MM.1S (cell line): ENCODE data around the gene PYGO2.

Experiments used
- EZH2 ChIP-seq: fragments of 300-600 bp; sonication (generic); optimal IDR thresholded peaks from 2 replicates; pipeline ENCODE3; 2017; ENCODE audit warnings: low read depth, mild to moderate bottlenecking, antibody characterized with exemption, low read length, mixed read lengths
- EZH2phosphoT487 ChIP-seq: fragments of 300-600 bp; sonication (generic); IDR thresholded peaks from 2 replicates; pipeline ENCODE4 v1.6.1; 2018; ENCODE audit warnings: antibody characterized with exemption, low read length
- TF ChIP-seq, protein P1 (sequence below): fragments of 300-600 bp; sonication (generic); IDR thresholded peaks from 2 replicates; pipeline ENCODE4 v1.5.1; 2016; ENCODE audit warnings: antibody characterized with exemption, low read length, mixed read lengths

- TF ChIP-seq, protein P1, sequence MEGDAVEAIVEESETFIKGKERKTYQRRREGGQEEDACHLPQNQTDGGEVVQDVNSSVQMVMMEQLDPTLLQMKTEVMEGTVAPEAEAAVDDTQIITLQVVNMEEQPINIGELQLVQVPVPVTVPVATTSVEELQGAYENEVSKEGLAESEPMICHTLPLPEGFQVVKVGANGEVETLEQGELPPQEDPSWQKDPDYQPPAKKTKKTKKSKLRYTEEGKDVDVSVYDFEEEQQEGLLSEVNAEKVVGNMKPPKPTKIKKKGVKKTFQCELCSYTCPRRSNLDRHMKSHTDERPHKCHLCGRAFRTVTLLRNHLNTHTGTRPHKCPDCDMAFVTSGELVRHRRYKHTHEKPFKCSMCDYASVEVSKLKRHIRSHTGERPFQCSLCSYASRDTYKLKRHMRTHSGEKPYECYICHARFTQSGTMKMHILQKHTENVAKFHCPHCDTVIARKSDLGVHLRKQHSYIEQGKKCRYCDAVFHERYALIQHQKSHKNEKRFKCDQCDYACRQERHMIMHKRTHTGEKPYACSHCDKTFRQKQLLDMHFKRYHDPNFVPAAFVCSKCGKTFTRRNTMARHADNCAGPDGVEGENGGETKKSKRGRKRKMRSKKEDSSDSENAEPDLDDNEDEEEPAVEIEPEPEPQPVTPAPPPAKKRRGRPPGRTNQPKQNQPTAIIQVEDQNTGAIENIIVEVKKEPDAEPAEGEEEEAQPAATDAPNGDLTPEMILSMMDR, result peak; percentile 27
- TF ChIP-seq EZH2phosphoT487, result no peak
- no peak for TF ChIP-seq EZH2
These were observed 11.9 kb upstream of the PYGO2 start for GRCh38 chr1:154973344-154974101.
